Caco-2 (cell line): ENCODE measurements around the gene MS4A2. TPM values are rescaled to one million over a fixed set of nuclear protein-coding genes. Genes with fewer than 3 reads are reported as not detected.
"Not testable (repeated sequence)": the region's sequence is repeated elsewhere in the genome, so short reads cannot be mapped to it uniquely, and the experiment has no call there.

Experiments
- Bru-seq: library from RNA; stranded (reverse); fragments of 400-500 nt; gene quantifications from one replicate; lab custom pipeline; 2021; lab: Mats Ljungman, UMichigan
- BruChase-seq, 2 experiments: library from RNA; stranded (reverse); fragments of 400-500 nt; gene quantifications; one replicate each; lab custom pipeline; 2021; lab: Mats Ljungman, UMichigan
- BruUV-seq: library from RNA; stranded (reverse); fragments of 400-500 nt; replicated peaks from 2 replicates; lab custom pipeline; 2021; lab: Mats Ljungman, UMichigan
- CTCF ChIA-PET: fragments of 300-600 bp; sonication (Branson Sonifier 250); formaldehyde crosslinking; loops from one replicate; lab custom pipeline; 2022; ENCODE audit warnings: antibody characterized with exemption; lab: Charles Lee
- POLR2A ChIA-PET: fragments of 300-600 bp; sonication (Branson Sonifier 250); formaldehyde crosslinking; loops from one replicate; lab custom pipeline; 2022; ENCODE audit warnings: antibody characterized with exemption; lab: Charles Lee
- DNase-seq, 2 experiments: peaks; one replicate each; pipeline versions ENCODE4 v3.0.0 to v3.0.0-alpha.2; 2020 to 2022
- H3K27me3 ChIP-seq: replicated peaks from 2 replicates; pipeline ENCODE4 v1.6.0; 2011; ENCODE audit warnings: low read length; ENCODE audit not compliant: control insufficient read depth, insufficient read depth
- H3K36me3 ChIP-seq: 2 replicates; pipeline ENCODE4 v1.5.1; 2011; ENCODE audit warnings: low read length; ENCODE audit not compliant: control insufficient read depth, insufficient read depth
- H3K4me1 ChIP-seq: fragments of 250-450 bp; sonication (Bioruptor Pico); 2 replicates; pipeline ENCODE4 v1.5.1; 2020; ENCODE audit warnings: mild to moderate bottlenecking
- H3K4me3 ChIP-seq: 2 replicates; pipeline ENCODE4 v1.5.1; 2011; ENCODE audit warnings: low read depth, mild to moderate bottlenecking, control low read depth, low read length
- H3K9me3 ChIP-seq: fragments of 250-450 bp; sonication (Bioruptor Pico); 2 replicates; pipeline ENCODE4 v1.5.1; 2020; ENCODE audit warnings: mild to moderate bottlenecking, moderate library complexity
- H3K27ac Mint-ChIP-seq: one replicate; pipeline ENCODE4 v1.8.0; 2022; ENCODE audit warnings: mixed read lengths; ENCODE audit not compliant: unreplicated experiment
- H3K27me3 Mint-ChIP-seq: one replicate; pipeline ENCODE4 v1.8.0; 2022; ENCODE audit warnings: mixed read lengths; ENCODE audit not compliant: insufficient read depth, unreplicated experiment
- H3K36me3 Mint-ChIP-seq: one replicate; pipeline ENCODE4 v1.8.0; 2022; ENCODE audit warnings: mild to moderate bottlenecking, mixed read lengths; ENCODE audit not compliant: insufficient read depth, unreplicated experiment
- H3K4me1 Mint-ChIP-seq: one replicate; pipeline ENCODE4 v1.8.0; 2022; ENCODE audit warnings: low read depth, mixed read lengths; ENCODE audit not compliant: unreplicated experiment
- H3K4me3 Mint-ChIP-seq: one replicate; pipeline ENCODE4 v1.8.0; 2022; ENCODE audit warnings: mild to moderate bottlenecking, moderate library complexity, mixed read lengths; ENCODE audit not compliant: unreplicated experiment
- H3K9me3 Mint-ChIP-seq: one replicate; pipeline ENCODE4 v1.8.0; 2022; ENCODE audit warnings: mixed read lengths; ENCODE audit not compliant: unreplicated experiment
- CTCF ChIP-seq, 2 experiments: fragments of 200-600 bp in 1 of 2; IDR thresholded peaks; 1 replicate in 1 of 2; 2 replicates in 1 of 2; pipeline versions ENCODE4 v1.5.1 to v1.8.0; 2011 to 2022; ENCODE audit warnings: antibody characterized with exemption in 1 of 2, control low read depth in 1 of 2, inconsistent platforms in 1 of 2, low read depth in 1 of 2, low read length in 1 of 2, mild to moderate bottlenecking in 1 of 2, moderate library complexity in 1 of 2; ENCODE audit not compliant: insufficient read depth in 1 of 2, severe bottlenecking in 1 of 2, unreplicated experiment in 1 of 2
- intact Hi-C: fragments of 100-400 bp; cut with micrococcal nuclease; formaldehyde crosslinking; loops from one replicate; pipeline ENCODE4 v1.10.0; 2022; ENCODE audit not compliant: unreplicated experiment
- long read RNA-seq: library from polyadenylated mRNA; stranded (forward); transcript quantifications from one replicate; pipeline ENCODE4 v2.0.0, GENCODE V29; 2022
- total RNA-seq: library from RNA; stranded (reverse); gene quantifications from 2 replicates; pipeline ENCODE4 v1.2.3, GENCODE V29; 2022

The MS4A2 gene
- not detected in 2 replicates for total RNA-seq
- Bru-seq, nascent RNA, result percentile 7 among the genes with signal in this experiment
- BruChase-seq, experiment 1, labeled RNA remaining after a 2-hour chase, result percentile 20 among the genes with signal in this experiment
- BruChase-seq, experiment 2, labeled RNA remaining after a 6-hour chase, result percentile 12 among the genes with signal in this experiment
- long read RNA-seq, result 0 reads

GRCh38 chr11:60088364-60088763, at the start of gene MS4A2:
Gene MS4A2 (plus strand): TSS chr11:60088664. CDS start chr11:60088766, 102 bp downstream.
- no peaks in the 10 kb centered on the region for H3K27me3 ChIP-seq

GRCh38 chr11:60040109-60040508, 48.4 kb upstream of the MS4A2 start, which contains the start of gene OOSP2:
Gene OOSP2 (plus strand): TSS chr11:60040409. CDS start chr11:60040460, 51 bp downstream.
- Histone ChIP-seq H3K36me3 (no peaks in the 10 kb centered on the region), H3K4me1 (no peaks in the 10 kb centered on the region), H3K27me3 (no peaks in the 10 kb centered on the region), H3K9me3 (no peaks in the 10 kb centered on the region), H3K4me3 (no peak within 1 kb of the TSS)
- BruUV-seq, result no TSS peak
- Mint-ChIP-seq H3K36me3 (no peaks in the 10 kb centered on the region), H3K4me3 (no peak within 1 kb of the TSS), H3K27ac (no peak within 1 kb of the TSS), H3K9me3 (no peaks in the 10 kb centered on the region), H3K27me3 (peaks cover 8% of the 10 kb centered on the region), H3K4me1 (no peaks in the 10 kb centered on the region)
- CTCF ChIA-PET, result no interaction called here
- POLR2A ChIA-PET, result no interaction called here
- DNase-seq, result no peak
- intact Hi-C loops, result loop anchor here (10.0 kb wide), 1 partner anchor 55 kb away; no protein-coding TSS in a partner anchor
- TF ChIP-seq CTCF (IDR thresholded peaks at IDR 0.05; ENCODE audit: insufficient read depth in 1 of 2, low read depth in 1 of 2, low read length in 1 of 2, severe bottlenecking in 1 of 2, unreplicated experiment in 1 of 2), result no peak

More at GRCh38 chr11:60088364-60088763, at the start of gene MS4A2:
- no peak for DNase-seq
- Mint-ChIP-seq H3K4me3 (no peak within 1 kb of the TSS), H3K9me3 (no peaks in the 10 kb centered on the region), H3K4me1 (no peaks in the 10 kb centered on the region), H3K27me3 (peaks cover 15% of the 10 kb centered on the region), H3K27ac (no peak within 1 kb of the TSS), H3K36me3 (no peaks in the 10 kb centered on the region)
- Histone ChIP-seq H3K4me1 (no peaks in the 10 kb centered on the region), H3K9me3 (no peaks in the 10 kb centered on the region), H3K36me3 (no peaks in the 10 kb centered on the region), H3K4me3 (no peak within 1 kb of the TSS)
- intact Hi-C loops, result no loop called here
- no peak for TF ChIP-seq CTCF (IDR thresholded peaks at IDR 0.05; ENCODE audit: insufficient read depth in 1 of 2, low read depth in 1 of 2, low read length in 1 of 2, severe bottlenecking in 1 of 2, unreplicated experiment in 1 of 2)
- ChIA-PET CTCF (no interaction called here), POLR2A (no interaction called here)
- BruUV-seq, result no TSS peak

- H3K4me1 ChIP-seq, H3K36me3 ChIP-seq, BruUV-seq, H3K4me3 ChIP-seq, H3K36me3 Mint-ChIP-seq, CTCF ChIA-PET, DNase-seq, H3K4me1 Mint-ChIP-seq, H3K27me3 ChIP-seq, H3K9me3 Mint-ChIP-seq, H3K27ac Mint-ChIP-seq, POLR2A ChIA-PET, H3K4me3 Mint-ChIP-seq, H3K9me3 ChIP-seq, intact Hi-C loops, H3K27me3 Mint-ChIP-seq: not testable (repeated sequence)
Observed at GRCh38 chr11:60050422-60050821, 38.0 kb upstream of the MS4A2 start.

- H3K4me3 ChIP-seq, POLR2A ChIA-PET, H3K27ac Mint-ChIP-seq, H3K36me3 ChIP-seq, H3K9me3 Mint-ChIP-seq, DNase-seq, BruUV-seq, intact Hi-C loops, CTCF ChIA-PET, H3K4me1 Mint-ChIP-seq, H3K9me3 ChIP-seq, H3K4me3 Mint-ChIP-seq, H3K27me3 ChIP-seq, H3K4me1 ChIP-seq, H3K36me3 Mint-ChIP-seq, H3K27me3 Mint-ChIP-seq: not testable (repeated sequence)
Observed at GRCh38 chr11:60050839-60051238, 37.6 kb upstream of the MS4A2 start.
